ENCODE results near the gene CD8A.
"Not testable (repeated sequence)": the region's sequence is repeated elsewhere in the genome, so short reads cannot be mapped to it uniquely, and the experiment has no call there.

DNA sequence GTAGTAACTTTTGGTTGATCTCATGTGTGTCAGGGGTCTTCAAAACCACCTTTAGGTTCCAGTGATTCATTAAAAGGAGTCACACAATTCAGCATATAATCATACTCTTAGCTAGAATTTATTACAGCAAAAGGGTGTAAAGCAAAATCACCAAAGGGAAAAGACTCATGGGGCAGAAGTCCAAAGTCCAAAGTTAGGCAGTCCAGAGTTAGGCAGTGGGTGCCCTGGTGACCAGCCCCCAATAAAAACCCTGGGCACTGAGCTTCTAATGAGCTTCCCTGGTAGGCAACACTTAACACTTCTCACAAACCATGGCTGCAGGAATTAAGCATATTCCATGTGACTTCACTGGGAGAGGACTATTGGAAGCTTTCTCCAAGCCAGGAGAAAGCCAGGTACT lies 51.2 kb downstream of the CD8A start:
- TF ChIP-seq POLR2A (IDR thresholded peaks at IDR 0.05), result not testable (repeated sequence)
- TF ChIP-seq, protein P1, sequence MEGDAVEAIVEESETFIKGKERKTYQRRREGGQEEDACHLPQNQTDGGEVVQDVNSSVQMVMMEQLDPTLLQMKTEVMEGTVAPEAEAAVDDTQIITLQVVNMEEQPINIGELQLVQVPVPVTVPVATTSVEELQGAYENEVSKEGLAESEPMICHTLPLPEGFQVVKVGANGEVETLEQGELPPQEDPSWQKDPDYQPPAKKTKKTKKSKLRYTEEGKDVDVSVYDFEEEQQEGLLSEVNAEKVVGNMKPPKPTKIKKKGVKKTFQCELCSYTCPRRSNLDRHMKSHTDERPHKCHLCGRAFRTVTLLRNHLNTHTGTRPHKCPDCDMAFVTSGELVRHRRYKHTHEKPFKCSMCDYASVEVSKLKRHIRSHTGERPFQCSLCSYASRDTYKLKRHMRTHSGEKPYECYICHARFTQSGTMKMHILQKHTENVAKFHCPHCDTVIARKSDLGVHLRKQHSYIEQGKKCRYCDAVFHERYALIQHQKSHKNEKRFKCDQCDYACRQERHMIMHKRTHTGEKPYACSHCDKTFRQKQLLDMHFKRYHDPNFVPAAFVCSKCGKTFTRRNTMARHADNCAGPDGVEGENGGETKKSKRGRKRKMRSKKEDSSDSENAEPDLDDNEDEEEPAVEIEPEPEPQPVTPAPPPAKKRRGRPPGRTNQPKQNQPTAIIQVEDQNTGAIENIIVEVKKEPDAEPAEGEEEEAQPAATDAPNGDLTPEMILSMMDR (IDR thresholded peaks at IDR 0.05), result not testable (repeated sequence)

Data from prostate gland (tissue), 2 donors.